Neural cell (in vitro differentiated cells): ENCODE results near the gene GABBR2.

ENCODE experiments used
- CTCF ChIP-seq: fragments of 450-650 bp; IDR thresholded peaks from 2 replicates; pipeline ENCODE4 v1.5.1; 2014; ENCODE audit warnings: antibody characterized with exemption, mild to moderate bottlenecking, moderate library complexity; ENCODE audit not compliant: poor library complexity, severe bottlenecking
- EP300 ChIP-seq: fragments of 450-650 bp; conservative IDR thresholded peaks from 2 replicates; pipeline ENCODE4 v1.6.1; 2014; ENCODE audit warnings: antibody characterized with exemption, mild to moderate bottlenecking, moderate library complexity; ENCODE audit not compliant: poor library complexity, severe bottlenecking
- EZH2 ChIP-seq: fragments of 200-600, 300-800 bp; shearing (Covaris generic), sonication (generic); IDR thresholded peaks from 2 replicates; pipeline ENCODE4 v1.6.1; 2014; ENCODE audit warnings: antibody characterized with exemption, low read length, borderline replicate concordance, mild to moderate bottlenecking; ENCODE audit not compliant: insufficient read depth, poor library complexity, severe bottlenecking
- MXI1 ChIP-seq: fragments of 450-650 bp; conservative IDR thresholded peaks from 2 replicates; pipeline ENCODE4 v1.6.1; 2014; ENCODE audit warnings: antibody characterized with exemption, mild to moderate bottlenecking; ENCODE audit not compliant: poor library complexity, severe bottlenecking
- POLR2AphosphoS5 ChIP-seq: IDR thresholded peaks from 2 replicates; pipeline ENCODE4 v1.6.1; 2012
- RAD21 ChIP-seq: fragments of 450-650 bp; conservative IDR thresholded peaks from 2 replicates; pipeline ENCODE4 v1.6.1; 2014; ENCODE audit warnings: antibody characterized with exemption, mild to moderate bottlenecking, moderate library complexity
- REST ChIP-seq: IDR thresholded peaks from 2 replicates; pipeline ENCODE4 v1.6.1; 2012; ENCODE audit warnings: borderline replicate concordance
- SMC3 ChIP-seq: fragments of 450-650 bp; conservative IDR thresholded peaks from 2 replicates; pipeline ENCODE4 v1.6.1; 2014; ENCODE audit warnings: antibody characterized with exemption, mild to moderate bottlenecking, moderate library complexity; ENCODE audit not compliant: poor library complexity
- TAF1 ChIP-seq: IDR thresholded peaks from 2 replicates; pipeline ENCODE4 v1.6.1; 2012; ENCODE audit warnings: low read depth

GRCh38 chr9:98314381-98315066, 394.2 kb downstream of the GABBR2 start:
- TF ChIP-seq EP300 (no peak), EZH2 (no peak), POLR2AphosphoS5 (no peak), CTCF (no peak), TAF1 (no peak), RAD21 (no peak), MXI1 (no peak), REST (no peak), SMC3 (no peak)
